ENCODE measurements around the gene PLPP6.

The PLPP6 gene

GRCh38 chr9:4661165-4661564, 929 bp upstream of the PLPP6 start:
- ChIA-PET POLR2A (interaction anchor here (1.2 kb wide), 1 partner anchor 18 kb away, joined by 3 read pairs; the partner anchor contains the start of gene CDC37L1), CTCF (interaction anchor here (0.7 to 2.3 kb wide), 3 partner anchors 18 to 84 kb away, joined by 3 to 7 read pairs (median 5); partner anchors contain the start of gene CDC37L1)
- DNase-seq (ENCODE audit: extremely low spot score) = no peak
- no peak for TF ChIP-seq CTCF (IDR thresholded peaks at IDR 0.05; ENCODE audit: control extremely low read depth, extremely low read depth, low read depth, missing control alignments)

GRCh38 chr9:4661611-4662010, 483 bp upstream of the PLPP6 start:
- DNase-seq (ENCODE audit: extremely low spot score) = no peak
- no peak for TF ChIP-seq CTCF (IDR thresholded peaks at IDR 0.05; ENCODE audit: control extremely low read depth, extremely low read depth, low read depth, missing control alignments)
- CTCF ChIA-PET = interaction anchor here (0.7 to 2.3 kb wide), 4 partner anchors 9 to 84 kb away, joined by 3 to 7 read pairs (median 4); partner anchors contain the start of gene CDC37L1
- POLR2A ChIA-PET = interaction anchor here (1.2 kb wide), 1 partner anchor 18 kb away, joined by 3 read pairs; the partner anchor contains the start of gene CDC37L1

GRCh38 chr9:4662989-4663792, 1.1 kb downstream of the PLPP6 start:
- DNase-seq (ENCODE audit: extremely low spot score) = no peak
- CTCF ChIA-PET = interaction anchor here (0.9 to 2.4 kb wide), 6 partner anchors 15 to 174 kb away, joined by 3 to 7 read pairs (median 4); partner anchors contain the start of gene CDC37L1
- TF ChIP-seq CTCF (IDR thresholded peaks at IDR 0.05; ENCODE audit: control extremely low read depth, extremely low read depth, low read depth, missing control alignments) = no peak
- POLR2A ChIA-PET = no interaction called here

GRCh38 chr9:4663956-4664355, 1.9 kb downstream of the PLPP6 start:
- POLR2A ChIA-PET = no interaction called here
- no peak for TF ChIP-seq CTCF (IDR thresholded peaks at IDR 0.05; ENCODE audit: control extremely low read depth, extremely low read depth, low read depth, missing control alignments)
- CTCF ChIA-PET = interaction anchor here (1.5 to 2.9 kb wide), 3 partner anchors 15 to 22 kb away, joined by 3 to 8 read pairs (median 7); partner anchors contain the start of gene CDC37L1
- no peak for DNase-seq (ENCODE audit: extremely low spot score)

GRCh38 chr9:4665357-4665756, 3.3 kb downstream of the PLPP6 start:
- DNase-seq (ENCODE audit: extremely low spot score) = no peak
- no peak for TF ChIP-seq CTCF (IDR thresholded peaks at IDR 0.05; ENCODE audit: control extremely low read depth, extremely low read depth, low read depth, missing control alignments)
- ChIA-PET POLR2A (interaction anchor here (1.4 kb wide), 1 partner anchor 175 kb away, joined by 4 read pairs; the partner anchor contains the start of gene SLC1A1), CTCF (interaction anchor here (0.9 to 2.9 kb wide), 8 partner anchors 8 to 97 kb away, joined by 3 to 8 read pairs (median 4); partner anchors contain the start of gene CDC37L1)

- DNase-seq (ENCODE audit: extremely low spot score) = peak; percentile 58
- ChIA-PET POLR2A (interaction anchor here (0.6 to 1.4 kb wide), 4 partner anchors 13 to 764 kb away, joined by 3 to 4 read pairs (median 3); partner anchors contain the start of genes CDC37L1 and SLC1A1), CTCF (interaction anchor here (0.9 to 2.9 kb wide), 6 partner anchors 8 to 96 kb away, joined by 3 to 8 read pairs (median 4); partner anchors contain the start of gene CDC37L1)
- TF ChIP-seq CTCF (IDR thresholded peaks at IDR 0.05; ENCODE audit: control extremely low read depth, extremely low read depth, low read depth, missing control alignments) = peak; percentile 25
These were observed 4.1 kb downstream of the PLPP6 start, which contains the start of gene SPATA6L for GRCh38 chr9:4666042-4666699. Gene SPATA6L (minus strand): TSS chr9:4666480. CDS start chr9:4666250, 230 bp downstream.

All from GM10248 (cell line).